C4-2B (cell line): Measurements from ENCODE around the gene SLC13A2.

Experiments used
- CTCF ChIP-seq: fragments of 450-650 bp; conservative IDR thresholded peaks from 2 replicates; pipeline ENCODE4 v1.5.1; 2017; ENCODE audit warnings: mild to moderate bottlenecking
- ZFX ChIP-seq: fragments of 450-650 bp; IDR thresholded peaks from 2 replicates; pipeline ENCODE4 v1.6.1; 2017

- no peak for TF ChIP-seq CTCF
- TF ChIP-seq ZFX, result no peak
These were observed 19.2 kb downstream of the SLC13A2 start for GRCh38 chr17:28492352-28493310.
